DMS153 treated with DMSO at 0.1 percent for 48 hours (cell line): ENCODE measurements around the gene ACTR8.
"Not testable (repeated sequence)": the region's sequence is repeated elsewhere in the genome, so short reads cannot be mapped to it uniquely, and the experiment has no call there.

Source experiments
- DNase-seq: peaks from one replicate; lab custom pipeline; 2025; ENCODE audit not compliant: unreplicated experiment; lab: John Stamatoyannopoulos, UW

ACTR8 gene

DNA sequence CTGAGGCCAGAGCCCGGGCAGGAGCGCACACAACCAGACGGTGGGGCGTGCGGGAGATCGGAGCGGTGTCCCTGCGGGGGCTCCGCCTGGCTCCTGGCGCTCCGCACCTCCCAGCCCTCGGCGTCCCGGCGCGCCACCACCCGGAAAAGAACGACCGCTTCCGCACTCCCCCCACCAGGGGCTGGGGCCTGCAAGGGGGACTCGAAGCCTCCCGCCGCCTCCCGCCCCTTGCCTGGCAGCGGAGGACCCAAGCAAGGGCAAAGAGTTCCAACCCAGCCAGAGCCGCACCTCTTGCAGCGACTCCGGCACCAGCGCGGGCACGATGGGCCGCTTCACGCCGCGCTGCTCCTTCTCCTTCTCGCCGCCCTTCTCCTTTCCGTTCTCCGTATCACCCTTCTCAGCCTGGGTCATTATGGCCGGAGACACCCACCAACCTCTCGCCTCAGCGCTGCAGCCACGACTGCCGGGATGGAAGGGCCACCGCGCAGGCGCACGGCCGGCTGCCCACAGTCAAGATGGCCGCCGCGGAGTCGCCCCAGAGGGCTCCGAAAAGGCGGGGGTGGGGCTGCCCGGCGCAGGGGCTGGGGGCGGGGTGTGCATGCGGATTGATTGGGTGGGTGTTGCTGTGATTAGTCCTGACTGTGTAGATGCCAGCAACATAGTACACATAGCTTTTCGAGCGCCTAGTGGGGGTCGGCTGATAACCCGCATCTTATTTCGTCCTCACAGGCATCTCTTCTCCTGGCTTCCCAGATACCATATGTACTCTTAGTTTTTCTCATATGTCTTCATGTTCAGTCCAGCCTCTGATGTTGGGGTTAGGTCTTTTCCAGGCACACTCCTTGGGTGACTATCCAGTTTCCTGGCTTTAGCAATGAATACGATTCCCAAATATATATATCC is at the start of gene ACTR8:
Gene ACTR8 (minus strand): TSS at position 462 of the 903 bp plus-strand sequence. CDS start 51 bp downstream, at position 411.
- peak; percentile 20 for DNase-seq

- DNase-seq, result not testable (repeated sequence)
These were observed 45.4 kb upstream of the ACTR8 start for GRCh38 chr3:53927208-53927872.

DNA sequence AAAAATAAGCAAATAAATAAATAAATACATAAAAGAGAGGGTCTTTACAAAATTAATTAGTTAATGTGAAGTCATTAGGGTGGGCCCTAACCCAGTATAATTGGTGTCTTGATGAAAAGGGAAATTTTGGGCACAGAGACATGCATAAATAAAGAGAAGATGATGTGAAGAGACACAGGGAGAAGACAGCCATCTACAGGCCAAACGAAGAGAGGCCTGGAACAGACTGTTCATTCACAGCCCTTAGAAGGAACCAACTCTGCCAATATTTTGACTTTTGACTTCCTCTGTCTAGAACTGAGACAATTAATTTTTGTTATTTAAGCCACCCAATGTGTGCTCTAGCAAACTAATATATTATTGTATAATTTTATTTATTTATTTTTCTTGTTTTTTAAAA is 39.3 kb upstream of the ACTR8 start:
- DNase-seq, result no peak

GRCh38 chr3:53919741-53920140 is 37.8 kb upstream of the ACTR8 start:
- no peak for DNase-seq

DNA sequence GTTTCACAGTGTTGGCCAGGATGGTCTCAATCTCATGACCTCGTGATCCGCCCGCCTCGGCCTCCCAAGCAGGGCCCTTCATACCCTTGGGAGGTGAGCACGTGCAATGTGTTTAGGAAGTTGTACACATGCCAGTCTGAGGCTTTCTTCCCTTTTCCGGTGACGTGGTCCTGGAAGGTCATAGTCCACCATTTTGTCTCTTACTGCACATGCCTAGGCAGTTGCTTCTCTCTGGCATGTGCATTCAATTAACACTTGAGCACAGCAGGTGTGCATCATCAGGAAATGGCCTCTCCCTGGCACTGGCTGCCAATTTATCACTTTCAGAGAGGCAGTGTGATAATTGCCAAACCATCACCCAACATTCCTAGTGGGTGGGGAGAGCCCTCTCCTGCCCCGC is 31.4 kb upstream of the ACTR8 start:
- no peak for DNase-seq

DNA sequence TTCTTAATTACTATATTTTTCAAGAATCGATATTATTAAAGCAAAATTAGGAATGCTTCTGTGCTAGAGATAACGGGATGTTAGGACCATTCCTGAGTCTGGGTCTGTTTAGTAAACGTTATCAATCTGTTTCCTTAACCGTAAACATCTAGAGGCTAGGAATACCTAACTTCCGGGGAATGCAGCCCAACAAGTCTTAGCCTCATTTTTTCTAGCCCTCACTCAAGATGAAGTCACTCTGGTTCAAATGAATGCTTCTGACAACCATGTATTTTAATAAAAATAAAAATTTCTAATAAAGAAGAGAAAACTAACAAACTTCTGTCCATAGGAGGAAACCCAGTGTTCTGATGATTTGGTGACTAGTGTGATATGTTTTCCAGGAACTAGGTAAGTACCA is 20.8 kb upstream of the ACTR8 start:
- DNase-seq, result no peak

DNA sequence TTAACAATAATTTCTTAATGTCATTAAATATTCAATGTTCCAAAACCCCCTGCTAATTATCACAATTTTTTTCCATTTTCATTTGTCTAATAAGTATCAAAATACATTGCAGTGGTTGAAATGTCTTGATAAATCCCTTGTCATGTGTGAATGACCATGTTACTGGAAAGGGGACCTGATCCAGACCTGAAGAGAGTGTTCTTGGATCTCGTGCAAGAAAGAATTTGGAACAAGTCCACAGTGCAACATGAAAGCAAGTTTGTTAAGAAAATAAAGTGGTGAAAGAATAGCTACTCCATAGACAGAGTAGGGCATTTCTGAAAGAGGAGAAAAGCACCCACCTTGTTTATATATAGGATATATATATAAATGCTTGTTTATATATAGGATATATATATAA is 20.1 kb upstream of the ACTR8 start:
- no peak for DNase-seq

- no peak for DNase-seq
These were observed 18.8 kb upstream of the ACTR8 start for GRCh38 chr3:53900666-53901331.

DNA sequence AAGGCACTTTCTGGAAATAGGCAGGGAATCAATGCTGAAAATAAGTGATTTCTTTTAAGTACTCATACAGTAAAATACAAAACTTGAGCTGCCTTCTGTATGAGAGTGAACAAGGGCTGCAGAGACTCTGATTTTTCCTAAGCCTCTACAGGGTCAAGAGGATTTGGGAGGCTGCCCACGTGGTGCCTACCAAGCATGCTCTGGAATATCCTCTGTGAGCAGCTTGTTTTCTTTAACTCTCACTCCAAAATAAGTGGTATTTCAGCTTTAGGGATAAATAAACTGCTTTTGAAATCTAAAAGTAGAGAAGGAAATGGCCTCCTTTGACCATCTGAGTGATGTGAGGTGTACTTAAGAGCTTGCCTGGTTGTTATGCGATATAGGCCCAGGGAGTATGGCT is 17.8 kb upstream of the ACTR8 start:
- DNase-seq, result no peak

- DNase-seq, result no peak
These were observed 10.3 kb upstream of the ACTR8 start for GRCh38 chr3:53892286-53892637.

DNA sequence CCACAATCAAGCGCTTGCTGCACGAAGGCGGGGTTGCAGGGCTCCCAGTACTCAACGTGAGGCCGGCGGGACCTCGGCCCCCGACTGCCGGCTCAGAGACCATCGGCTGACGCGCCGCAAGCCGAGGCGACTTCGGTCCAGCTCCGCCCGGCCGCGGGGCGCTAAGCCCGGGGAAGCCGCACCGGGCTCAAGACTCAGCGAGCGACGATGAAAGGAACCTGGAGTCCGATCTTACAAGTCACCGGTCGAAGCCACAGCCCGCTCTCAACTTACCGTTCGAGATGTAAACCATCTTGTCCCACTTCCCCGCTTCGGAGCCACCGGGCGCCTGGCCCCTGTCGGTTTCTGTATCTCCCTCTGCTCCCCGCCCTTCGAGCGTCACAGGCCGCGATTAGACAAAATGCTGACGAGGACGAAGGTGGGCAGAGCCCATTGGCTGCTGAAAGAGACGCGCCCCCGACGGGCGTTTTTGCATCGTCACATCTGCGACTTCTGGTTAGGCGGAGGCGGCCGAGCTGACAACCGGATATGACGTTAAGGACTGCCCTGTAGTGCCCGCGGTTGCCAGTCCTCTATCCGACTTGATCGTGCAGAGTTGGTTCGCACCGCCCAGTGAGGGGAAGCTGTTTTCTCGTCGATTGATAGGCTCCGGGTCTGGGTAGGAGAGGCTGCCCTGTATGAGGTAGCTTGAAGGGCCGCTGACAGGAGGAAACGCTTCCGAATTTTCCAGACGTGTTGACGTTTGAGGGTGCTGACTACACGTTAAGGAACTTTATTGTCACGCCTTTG is 9.7 kb upstream of the ACTR8 start, which contains the start of gene SELENOK:
Gene SELENOK (minus strand): TSS at position 363 of the 789 bp plus-strand sequence.
- peak; percentile 80 for DNase-seq

GRCh38 chr3:53890726-53891475 is 8.9 kb upstream of the ACTR8 start:
- no peak for DNase-seq

GRCh38 chr3:53888232-53888631 is 6.3 kb upstream of the ACTR8 start:
- no peak for DNase-seq

GRCh38 chr3:53887446-53887845 is 5.5 kb upstream of the ACTR8 start:
- no peak for DNase-seq

DNA sequence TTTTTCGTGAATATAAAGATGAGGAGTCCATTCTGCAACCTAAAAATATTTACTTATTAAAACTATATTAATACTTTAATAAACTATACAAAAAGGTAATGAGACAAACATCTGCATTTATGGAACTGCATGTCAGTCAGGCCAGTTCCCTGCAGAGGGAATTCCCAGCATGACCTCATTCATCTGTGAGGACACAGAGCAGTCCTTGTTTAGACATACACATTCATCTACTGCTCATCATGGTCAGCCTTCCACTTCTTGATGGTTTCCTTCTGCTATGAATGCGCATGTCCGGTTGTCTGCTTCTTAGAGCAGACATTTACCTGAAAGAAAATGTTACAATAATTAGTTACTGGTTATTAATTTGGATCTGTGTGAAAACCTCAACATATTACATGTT is 3.3 kb upstream of the ACTR8 start:
- DNase-seq, result no peak

GRCh38 chr3:53884623-53885022 is 2.7 kb upstream of the ACTR8 start:
- no peak for DNase-seq

GRCh38 chr3:53883008-53883407 is 1.1 kb upstream of the ACTR8 start:
- DNase-seq, result no peak

DNA sequence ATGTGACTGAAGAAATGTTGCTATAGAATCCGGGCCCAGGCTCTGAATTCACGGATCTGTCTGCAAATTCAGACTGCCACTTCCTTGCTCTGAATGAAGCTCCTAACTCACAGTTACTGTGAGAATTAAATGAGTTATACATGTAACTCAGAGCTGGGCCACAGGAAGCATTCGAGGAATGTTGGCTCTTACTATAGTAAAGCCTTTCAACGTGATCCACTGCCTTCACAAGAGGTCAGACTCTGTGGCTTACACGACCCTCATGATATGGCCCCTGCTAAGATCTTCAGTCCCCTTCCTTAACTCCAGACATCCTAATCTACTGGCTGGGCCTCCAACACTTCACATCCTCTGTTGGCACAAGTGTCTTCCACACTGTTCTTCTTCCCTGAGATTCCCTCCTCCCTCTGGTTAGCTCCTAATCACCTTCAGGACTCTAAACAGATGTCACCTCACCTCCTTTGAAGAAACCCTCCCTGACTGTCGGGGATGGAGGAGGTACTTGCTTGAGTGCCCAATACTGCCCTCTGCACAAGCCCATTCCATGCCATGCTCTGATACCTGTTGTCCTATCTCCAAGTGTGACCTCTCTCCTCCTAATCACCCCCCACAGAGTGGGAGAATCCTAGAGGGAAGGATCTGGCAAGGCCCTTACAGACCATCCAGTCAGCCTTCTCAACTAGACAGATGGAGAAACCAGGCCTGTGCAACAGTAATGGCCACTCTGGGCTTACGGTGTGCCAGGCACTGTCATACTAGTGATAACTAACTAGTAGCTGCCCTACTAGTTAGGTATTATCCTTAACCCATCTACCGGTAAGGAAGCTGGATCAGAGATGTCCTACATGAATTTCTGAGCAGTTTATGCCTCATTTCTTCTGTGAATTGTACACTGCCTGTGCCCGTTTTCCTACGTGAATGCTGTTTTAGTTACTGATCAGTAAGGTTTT is 1.3 kb downstream of the ACTR8 start:
- no peak for DNase-seq
